Erythroblast (primary cell): ENCODE data around the gene HEBP2.

Source experiments
- GATA1 ChIP-seq: IDR thresholded peaks from 2 replicates; pipeline ENCODE4 v1.6.1; 2011; ENCODE audit warnings: low read depth, mild to moderate bottlenecking, control low read depth, low read length, moderate library complexity
- POLR2A ChIP-seq: IDR thresholded peaks from 2 replicates; pipeline ENCODE4 v1.6.1; 2011; ENCODE audit warnings: mild to moderate bottlenecking, low read length

DNA sequence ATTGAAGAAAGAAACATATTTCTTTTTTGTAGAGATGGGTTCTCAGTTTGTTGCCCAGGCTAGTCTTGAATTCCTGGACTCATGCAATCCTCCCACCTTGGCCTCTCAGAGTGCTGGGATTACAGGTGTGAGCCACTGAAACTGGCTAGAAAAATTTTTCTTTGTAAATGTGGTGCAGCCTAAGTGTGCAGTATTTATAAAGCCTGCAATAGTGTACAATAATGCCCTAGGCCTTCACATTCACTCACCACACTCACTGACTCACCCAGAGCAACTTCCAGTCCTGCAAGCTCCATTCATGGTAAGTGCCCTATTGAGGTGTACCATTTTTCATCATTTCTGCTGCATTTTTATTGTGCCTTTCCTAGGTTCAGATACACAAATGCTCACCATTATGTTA is 63.9 kb downstream of the HEBP2 start:
- TF ChIP-seq POLR2A, result no peak
- no peak for TF ChIP-seq GATA1
